ENCODE data around the gene SRSF12.

Gene SRSF12

GRCh38 chr6:89048288-89048923 lies 69.5 kb downstream of the SRSF12 start:
- no peak for DNase-seq
- TF ChIP-seq, protein P1, sequence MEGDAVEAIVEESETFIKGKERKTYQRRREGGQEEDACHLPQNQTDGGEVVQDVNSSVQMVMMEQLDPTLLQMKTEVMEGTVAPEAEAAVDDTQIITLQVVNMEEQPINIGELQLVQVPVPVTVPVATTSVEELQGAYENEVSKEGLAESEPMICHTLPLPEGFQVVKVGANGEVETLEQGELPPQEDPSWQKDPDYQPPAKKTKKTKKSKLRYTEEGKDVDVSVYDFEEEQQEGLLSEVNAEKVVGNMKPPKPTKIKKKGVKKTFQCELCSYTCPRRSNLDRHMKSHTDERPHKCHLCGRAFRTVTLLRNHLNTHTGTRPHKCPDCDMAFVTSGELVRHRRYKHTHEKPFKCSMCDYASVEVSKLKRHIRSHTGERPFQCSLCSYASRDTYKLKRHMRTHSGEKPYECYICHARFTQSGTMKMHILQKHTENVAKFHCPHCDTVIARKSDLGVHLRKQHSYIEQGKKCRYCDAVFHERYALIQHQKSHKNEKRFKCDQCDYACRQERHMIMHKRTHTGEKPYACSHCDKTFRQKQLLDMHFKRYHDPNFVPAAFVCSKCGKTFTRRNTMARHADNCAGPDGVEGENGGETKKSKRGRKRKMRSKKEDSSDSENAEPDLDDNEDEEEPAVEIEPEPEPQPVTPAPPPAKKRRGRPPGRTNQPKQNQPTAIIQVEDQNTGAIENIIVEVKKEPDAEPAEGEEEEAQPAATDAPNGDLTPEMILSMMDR (IDR thresholded peaks at IDR 0.05; ENCODE audit: low read depth, low read length, missing control alignments): no peak

GRCh38 chr6:89047473-89047872 lies 70.4 kb downstream of the SRSF12 start:
- Histone ChIP-seq H3K27ac (no peak overlapping the region), H3K4me3 (ENCODE audit: low read depth, low read length) (no peak overlapping the region), H3K27me3 (replicated peaks) (no peaks in the 10 kb centered on the region), H3K36me3 (replicated peaks) (no peaks in the 10 kb centered on the region)
- TF ChIP-seq, protein P1 (IDR thresholded peaks at IDR 0.05; ENCODE audit: low read depth, low read length, missing control alignments): no peak
- DNase-seq: no peak
- in situ Hi-C loops (cut with HindIII; ENCODE audit: low pct_ligation_motif_present, low sequenced_read_pairs): no loop called here

More at GRCh38 chr6:89048288-89048923, 69.5 kb downstream of the SRSF12 start:
- in situ Hi-C loops (cut with HindIII; ENCODE audit: low pct_ligation_motif_present, low sequenced_read_pairs): no loop called here
- H3K27me3 ChIP-seq (replicated peaks): no peaks in the 10 kb centered on the region
- H3K36me3 ChIP-seq (replicated peaks): no peaks in the 10 kb centered on the region
- no peak overlapping the region for H3K27ac ChIP-seq
- H3K4me3 ChIP-seq (ENCODE audit: low read depth, low read length): no peak overlapping the region

Data from brain microvascular endothelial cell (primary cell).